ENCODE data around the gene ZNF500.

The ZNF500 gene

DNA sequence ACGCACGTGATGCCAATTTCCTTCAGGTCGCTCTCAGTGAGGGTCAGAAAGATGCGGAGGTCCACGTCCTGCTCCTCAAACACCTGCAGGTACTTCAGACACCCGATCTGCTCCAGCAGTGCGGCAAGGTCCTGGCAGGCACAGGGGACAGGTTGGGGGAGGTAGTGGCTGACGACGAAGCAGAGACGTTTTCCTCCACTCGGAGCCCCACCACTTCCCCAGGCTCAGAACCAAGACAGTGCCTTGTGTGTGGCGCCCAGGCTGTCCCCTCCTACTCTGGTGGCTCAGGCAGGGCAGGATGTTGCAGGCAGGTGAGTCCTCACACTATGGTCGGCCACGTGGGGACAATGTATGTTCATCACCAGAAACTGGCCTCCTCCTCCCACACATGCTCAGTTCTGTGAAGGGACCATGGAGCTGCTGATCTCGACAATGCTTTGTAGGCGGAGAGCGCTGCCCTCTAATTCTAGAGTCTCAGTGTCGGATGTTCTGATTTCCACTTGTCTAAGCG, 67.9 kb downstream of the ZNF500 start:
- H3K4me3 ChIP-seq (ENCODE audit: low read depth, low read length) = no peak overlapping the region
- H3K27me3 ChIP-seq = no peaks in the 10 kb centered on the region
- H3K36me3 ChIP-seq = peaks cover 65% of the 10 kb centered on the region
- H3K9me3 ChIP-seq = no peaks in the 10 kb centered on the region
- no peak for DNase-seq
- TF ChIP-seq, protein P1, sequence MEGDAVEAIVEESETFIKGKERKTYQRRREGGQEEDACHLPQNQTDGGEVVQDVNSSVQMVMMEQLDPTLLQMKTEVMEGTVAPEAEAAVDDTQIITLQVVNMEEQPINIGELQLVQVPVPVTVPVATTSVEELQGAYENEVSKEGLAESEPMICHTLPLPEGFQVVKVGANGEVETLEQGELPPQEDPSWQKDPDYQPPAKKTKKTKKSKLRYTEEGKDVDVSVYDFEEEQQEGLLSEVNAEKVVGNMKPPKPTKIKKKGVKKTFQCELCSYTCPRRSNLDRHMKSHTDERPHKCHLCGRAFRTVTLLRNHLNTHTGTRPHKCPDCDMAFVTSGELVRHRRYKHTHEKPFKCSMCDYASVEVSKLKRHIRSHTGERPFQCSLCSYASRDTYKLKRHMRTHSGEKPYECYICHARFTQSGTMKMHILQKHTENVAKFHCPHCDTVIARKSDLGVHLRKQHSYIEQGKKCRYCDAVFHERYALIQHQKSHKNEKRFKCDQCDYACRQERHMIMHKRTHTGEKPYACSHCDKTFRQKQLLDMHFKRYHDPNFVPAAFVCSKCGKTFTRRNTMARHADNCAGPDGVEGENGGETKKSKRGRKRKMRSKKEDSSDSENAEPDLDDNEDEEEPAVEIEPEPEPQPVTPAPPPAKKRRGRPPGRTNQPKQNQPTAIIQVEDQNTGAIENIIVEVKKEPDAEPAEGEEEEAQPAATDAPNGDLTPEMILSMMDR (IDR thresholded peaks at IDR 0.05; ENCODE audit: low read depth, low read length) = no peak
- no peaks in the 10 kb centered on the region; the same call in 1 of the 2 replicates for H3K4me1 ChIP-seq

- H3K9me3 ChIP-seq = no peaks in the 10 kb centered on the region
- no peak overlapping the region for H3K4me3 ChIP-seq (ENCODE audit: low read depth, low read length)
- no peaks in the 10 kb centered on the region for H3K27me3 ChIP-seq
- peak; percentile 11 for DNase-seq
- no peaks in the 10 kb centered on the region; the same call in 1 of the 2 replicates for H3K4me1 ChIP-seq
- H3K36me3 ChIP-seq = peaks cover 60% of the 10 kb centered on the region
- TF ChIP-seq, protein P1 (IDR thresholded peaks at IDR 0.05; ENCODE audit: low read depth, low read length) = no peak
Measured at GRCh38 chr16:4698321-4699045, 68.5 kb downstream of the ZNF500 start.
